C4-2B (cell line): ENCODE measurements around the gene NT5C1A.

Experiments
- CTCF ChIP-seq: fragments of 450-650 bp; conservative IDR thresholded peaks from 2 replicates; pipeline ENCODE4 v1.5.1; 2017; ENCODE audit warnings: mild to moderate bottlenecking
- ZFX ChIP-seq: fragments of 450-650 bp; IDR thresholded peaks from 2 replicates; pipeline ENCODE4 v1.6.1; 2017

GRCh38 chr1:39647247-39647646, 24.7 kb downstream of the NT5C1A start:
- TF ChIP-seq CTCF, result no peak
- TF ChIP-seq ZFX, result no peak
